Stimulated activated memory B cell treated with anti-CD40 and anti-IgM and Interleukin-4, amounts not matched to agents 10 μg/mL and 1 μg/mL and 100 μg/mL, for 72 hours (primary cell): ENCODE data around the gene LAGE3.

Experiments
- ATAC-seq: fragments of 150-1000 bp; cut with Tn5 transposase; 2 replicates; pipeline ENCODE4 v1.10.0; 2021
- H3K27ac Mint-ChIP-seq: one replicate; pipeline ENCODE4 v1.8.0; 2022; ENCODE audit warnings: mild to moderate bottlenecking, mixed read lengths
- H3K27me3 Mint-ChIP-seq: one replicate; pipeline ENCODE4 v1.8.0; 2022; ENCODE audit warnings: mixed read lengths
- H3K36me3 Mint-ChIP-seq: one replicate; pipeline ENCODE4 v1.8.0; 2022; ENCODE audit warnings: mixed read lengths
- H3K4me1 Mint-ChIP-seq: one replicate; pipeline ENCODE4 v1.8.0; 2022; ENCODE audit warnings: mixed read lengths
- H3K4me3 Mint-ChIP-seq: one replicate; pipeline ENCODE4 v1.8.0; 2022; ENCODE audit warnings: mild to moderate bottlenecking, moderate library complexity, mixed read lengths
- H3K9me3 Mint-ChIP-seq: one replicate; pipeline ENCODE4 v1.8.0; 2022; ENCODE audit warnings: mixed read lengths

LAGE3 gene

DNA sequence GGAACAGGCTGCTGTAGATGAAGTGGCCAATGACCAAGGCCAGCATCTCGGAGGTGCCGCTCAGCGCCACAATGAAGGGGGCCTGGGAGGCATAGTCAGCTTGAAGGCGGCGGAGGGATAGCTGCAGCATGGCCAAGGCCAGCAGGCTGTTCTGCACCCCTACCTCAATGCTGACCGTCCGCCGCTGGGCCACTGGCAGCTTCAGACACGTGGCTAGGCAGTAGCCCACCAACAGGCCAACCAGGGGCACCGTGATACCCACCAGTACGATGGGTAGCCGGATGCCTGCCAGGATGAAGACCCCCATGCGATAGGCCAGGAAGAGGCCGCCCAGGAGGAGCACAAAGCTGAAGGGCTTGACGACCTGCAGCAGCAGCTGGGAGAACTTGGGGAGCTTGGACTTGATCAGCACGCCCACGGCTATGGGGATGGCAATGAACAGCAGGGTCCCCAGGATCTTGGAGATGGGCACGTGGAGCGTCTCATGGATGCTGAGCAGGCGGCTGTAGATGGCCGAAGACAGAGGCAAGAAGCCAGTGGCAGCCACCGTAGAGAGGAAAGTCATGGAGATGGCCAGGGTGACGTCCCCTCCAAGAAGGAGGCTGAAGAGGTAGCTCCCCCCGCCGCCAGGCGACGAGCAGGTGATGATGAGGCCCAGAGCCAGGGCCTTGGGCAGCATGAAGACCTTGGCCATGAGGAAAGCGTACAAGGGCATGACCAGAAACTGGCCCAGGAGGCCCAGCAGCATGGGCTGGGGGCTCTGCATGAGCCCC, 8.6 kb upstream of the LAGE3 start:
- Mint-ChIP-seq H3K36me3 (peaks cover 14% of the 10 kb centered on the region), H3K4me3 (peak overlapping the region; percentile 21), H3K27ac (no peak overlapping the region), H3K27me3 (no peaks in the 10 kb centered on the region), H3K9me3 (no peaks in the 10 kb centered on the region), H3K4me1 (peaks cover 43% of the 10 kb centered on the region)
- no peak for ATAC-seq

GRCh38 chrX:154486396-154487207, 7.5 kb upstream of the LAGE3 start, which contains the start of gene UBL4A:
Gene UBL4A (minus strand): TSS chrX:154486615. CDS start chrX:154486584, 31 bp downstream.
- ATAC-seq: peak; percentile 57
- peak within 1 kb of the TSS; percentile 51 for H3K27ac Mint-ChIP-seq
- no peaks in the 10 kb centered on the region for H3K27me3 Mint-ChIP-seq
- H3K9me3 Mint-ChIP-seq: no peaks in the 10 kb centered on the region
- H3K4me1 Mint-ChIP-seq: peaks cover 54% of the 10 kb centered on the region
- peak within 1 kb of the TSS; percentile 81 for H3K4me3 Mint-ChIP-seq
- peaks cover 14% of the 10 kb centered on the region for H3K36me3 Mint-ChIP-seq

- Mint-ChIP-seq H3K4me1 (peaks cover 50% of the 10 kb centered on the region), H3K36me3 (peaks cover 14% of the 10 kb centered on the region), H3K27ac (no peak overlapping the region), H3K27me3 (no peaks in the 10 kb centered on the region), H3K4me3 (peak overlapping the region; percentile 69), H3K9me3 (no peaks in the 10 kb centered on the region)
- ATAC-seq: no peak
These were observed 6.9 kb upstream of the LAGE3 start for GRCh38 chrX:154486052-154486395.

DNA sequence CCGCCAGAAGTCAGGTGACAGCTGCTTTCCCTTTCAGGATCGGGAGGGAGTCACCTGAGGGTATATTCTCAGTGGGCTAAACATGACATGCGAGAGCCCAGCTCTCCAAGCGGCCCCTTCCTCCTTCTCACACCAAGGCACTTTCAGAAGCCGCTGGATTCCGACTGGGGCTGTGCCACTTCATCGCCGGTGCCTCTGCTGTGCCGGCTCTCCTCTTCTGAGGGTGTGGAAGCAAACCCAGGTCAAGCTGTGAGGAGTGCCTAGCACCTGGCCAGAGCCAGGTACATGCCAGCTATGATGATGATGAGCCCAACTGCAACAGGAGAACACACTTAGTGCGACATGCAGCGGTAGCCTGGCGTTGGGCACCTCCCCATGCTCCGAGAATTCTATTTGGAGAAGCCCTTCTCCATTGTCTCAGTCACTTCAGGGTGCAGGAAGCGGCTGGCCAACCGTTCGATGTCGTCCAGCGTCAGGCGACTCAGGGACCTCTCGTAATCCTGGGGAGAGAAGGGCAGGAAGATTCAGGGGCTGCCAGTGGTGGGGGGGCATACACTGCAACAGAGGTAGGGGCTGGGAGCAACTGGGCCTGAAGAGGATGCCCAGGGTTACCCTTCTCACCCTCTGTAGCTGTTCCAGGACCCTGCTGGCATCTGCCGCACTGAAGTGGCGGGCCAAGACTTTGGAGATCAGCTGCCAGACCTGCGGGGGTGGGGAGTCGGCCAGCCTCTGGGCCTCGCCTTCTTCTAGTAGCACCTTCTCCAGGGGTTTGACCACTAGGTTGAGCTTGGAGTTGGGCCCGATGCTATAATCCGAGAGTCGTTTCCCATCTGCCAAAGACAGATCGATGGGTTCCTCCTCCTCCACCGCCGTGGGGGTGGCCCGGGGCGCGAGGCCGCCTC, 6.3 kb upstream of the LAGE3 start:
- peaks cover 14% of the 10 kb centered on the region for H3K36me3 Mint-ChIP-seq
- peaks cover 49% of the 10 kb centered on the region for H3K4me1 Mint-ChIP-seq
- no peaks in the 10 kb centered on the region for H3K9me3 Mint-ChIP-seq
- no peak overlapping the region for H3K27ac Mint-ChIP-seq
- H3K4me3 Mint-ChIP-seq: peak overlapping the region; percentile 69
- ATAC-seq: no peak
- H3K27me3 Mint-ChIP-seq: no peaks in the 10 kb centered on the region

GRCh38 chrX:154484255-154485149, 5.4 kb upstream of the LAGE3 start:
- no peak overlapping the region for H3K27ac Mint-ChIP-seq
- no peak overlapping the region for H3K4me3 Mint-ChIP-seq

GRCh38 chrX:154483325-154483724, 4.2 kb upstream of the LAGE3 start:
- Mint-ChIP-seq H3K27ac (no peak overlapping the region), H3K9me3 (no peaks in the 10 kb centered on the region), H3K27me3 (no peaks in the 10 kb centered on the region), H3K4me3 (peak overlapping the region; percentile 4), H3K4me1 (peaks cover 42% of the 10 kb centered on the region), H3K36me3 (peaks cover 8% of the 10 kb centered on the region)
- no peak for ATAC-seq

More at GRCh38 chrX:154484255-154485149, 5.4 kb upstream of the LAGE3 start:
- H3K4me1 Mint-ChIP-seq: peaks cover 47% of the 10 kb centered on the region
- no peaks in the 10 kb centered on the region for H3K9me3 Mint-ChIP-seq
- H3K27me3 Mint-ChIP-seq: no peaks in the 10 kb centered on the region
- no peak for ATAC-seq
- H3K36me3 Mint-ChIP-seq: peaks cover 14% of the 10 kb centered on the region

DNA sequence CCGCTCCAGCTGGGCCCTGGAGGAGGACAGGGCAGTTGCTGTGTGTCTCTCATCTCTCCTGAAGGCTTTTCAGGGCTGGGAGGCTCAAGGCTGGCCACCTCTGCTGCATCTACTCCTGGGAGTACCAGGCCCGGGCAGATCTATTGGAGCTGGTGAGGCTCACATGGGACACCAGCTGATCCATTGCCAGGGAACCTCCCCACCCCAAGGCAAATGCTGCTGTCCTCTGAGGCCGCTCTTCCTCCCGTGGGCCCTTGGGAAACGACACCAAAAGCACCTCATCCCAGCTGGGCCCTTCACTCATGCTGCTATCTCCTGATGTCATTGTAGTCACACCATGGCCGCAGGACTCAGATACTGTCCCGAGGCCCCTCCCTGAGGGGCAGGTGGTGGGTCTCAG, 3.7 kb upstream of the LAGE3 start:
- H3K9me3 Mint-ChIP-seq: no peaks in the 10 kb centered on the region
- no peak overlapping the region for H3K27ac Mint-ChIP-seq
- no peak overlapping the region for H3K4me3 Mint-ChIP-seq
- no peaks in the 10 kb centered on the region for H3K27me3 Mint-ChIP-seq
- H3K36me3 Mint-ChIP-seq: peaks cover 3% of the 10 kb centered on the region
- peaks cover 36% of the 10 kb centered on the region for H3K4me1 Mint-ChIP-seq
- no peak for ATAC-seq

DNA sequence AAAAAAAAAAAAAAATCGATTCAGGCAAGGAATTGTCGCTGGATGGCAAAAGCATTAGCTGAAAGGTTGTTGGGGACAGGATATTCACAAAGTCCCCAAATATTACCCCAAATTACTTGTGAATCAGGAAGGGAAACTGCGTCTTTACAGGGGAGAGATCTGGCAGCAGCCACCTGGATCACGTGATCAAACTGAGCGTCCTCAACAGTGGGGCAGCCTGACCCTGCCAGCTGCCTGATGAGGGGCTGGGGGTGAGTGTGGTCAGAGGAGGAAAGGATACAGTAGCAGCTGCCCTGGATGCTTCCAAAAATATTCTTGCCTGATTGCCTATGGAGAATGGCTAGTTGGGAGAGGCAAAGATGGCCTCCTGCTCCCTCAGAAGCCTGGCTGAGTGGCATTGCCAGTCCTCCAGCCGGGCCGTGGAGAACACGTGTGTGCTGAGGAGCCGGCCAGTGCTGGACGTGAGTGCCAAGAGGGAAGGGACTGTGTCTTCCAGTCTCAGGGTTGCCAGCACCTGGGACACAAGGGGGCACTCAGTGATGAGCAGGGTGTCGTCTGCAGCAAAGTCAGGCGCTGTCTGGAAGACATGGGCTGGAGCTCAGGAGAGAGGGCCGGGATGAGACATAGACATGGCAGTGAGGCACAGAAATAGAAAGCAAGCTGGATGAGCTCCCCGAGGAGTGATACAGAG, 3.0 kb upstream of the LAGE3 start:
- Mint-ChIP-seq H3K36me3 (no peaks in the 10 kb centered on the region), H3K27me3 (no peaks in the 10 kb centered on the region), H3K4me3 (no peak overlapping the region), H3K4me1 (peaks cover 31% of the 10 kb centered on the region), H3K9me3 (no peaks in the 10 kb centered on the region), H3K27ac (peak overlapping the region; percentile 46)
- no peak for ATAC-seq

GRCh38 chrX:154481195-154481594, 2.1 kb upstream of the LAGE3 start:
- Mint-ChIP-seq H3K27ac (no peak overlapping the region), H3K4me1 (peaks cover 29% of the 10 kb centered on the region), H3K4me3 (no peak overlapping the region), H3K9me3 (no peaks in the 10 kb centered on the region), H3K36me3 (no peaks in the 10 kb centered on the region), H3K27me3 (no peaks in the 10 kb centered on the region)
- no peak for ATAC-seq

- no peaks in the 10 kb centered on the region for H3K9me3 Mint-ChIP-seq
- no peaks in the 10 kb centered on the region for H3K27me3 Mint-ChIP-seq
- ATAC-seq: no peak
- peaks cover 15% of the 10 kb centered on the region for H3K36me3 Mint-ChIP-seq
- H3K27ac Mint-ChIP-seq: peak overlapping the region; percentile 95
- peak overlapping the region; percentile 85 for H3K4me3 Mint-ChIP-seq
- H3K4me1 Mint-ChIP-seq: peaks cover 22% of the 10 kb centered on the region
These were observed 1.1 kb downstream of the LAGE3 start for GRCh38 chrX:154477891-154478477.

DNA sequence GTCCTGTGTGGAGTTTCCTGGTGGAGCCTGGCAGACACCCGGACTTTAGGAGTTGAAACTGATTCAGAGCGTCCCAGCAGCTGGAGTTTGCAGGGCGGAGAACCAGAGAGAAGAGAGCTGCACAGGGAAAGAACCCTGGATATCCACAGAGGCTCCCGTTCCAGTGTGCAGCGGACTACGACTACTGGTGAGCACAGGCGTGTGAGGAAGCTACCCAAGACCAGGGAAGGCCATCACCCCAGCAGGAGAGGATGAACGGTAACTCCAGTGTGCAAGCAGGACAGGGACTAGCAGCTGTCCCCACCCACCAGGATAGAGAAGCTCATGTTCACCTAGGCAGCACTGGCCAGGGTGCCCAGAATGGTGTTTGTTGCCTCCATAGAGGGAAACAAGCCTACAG, 2.3 kb downstream of the LAGE3 start:
- peaks cover 12% of the 10 kb centered on the region for H3K4me1 Mint-ChIP-seq
- no peak for ATAC-seq
- H3K27ac Mint-ChIP-seq: no peak overlapping the region
- no peaks in the 10 kb centered on the region for H3K9me3 Mint-ChIP-seq
- H3K27me3 Mint-ChIP-seq: no peaks in the 10 kb centered on the region
- H3K36me3 Mint-ChIP-seq: peaks cover 24% of the 10 kb centered on the region
- H3K4me3 Mint-ChIP-seq: no peak overlapping the region

- H3K9me3 Mint-ChIP-seq: no peaks in the 10 kb centered on the region
- H3K36me3 Mint-ChIP-seq: peaks cover 39% of the 10 kb centered on the region
- H3K27me3 Mint-ChIP-seq: no peaks in the 10 kb centered on the region
- no peaks in the 10 kb centered on the region for H3K4me1 Mint-ChIP-seq
- no peak overlapping the region for H3K4me3 Mint-ChIP-seq
- ATAC-seq: no peak
- H3K27ac Mint-ChIP-seq: peak overlapping the region; percentile 31
These were observed 5.4 kb downstream of the LAGE3 start for GRCh38 chrX:154473683-154474082.

DNA sequence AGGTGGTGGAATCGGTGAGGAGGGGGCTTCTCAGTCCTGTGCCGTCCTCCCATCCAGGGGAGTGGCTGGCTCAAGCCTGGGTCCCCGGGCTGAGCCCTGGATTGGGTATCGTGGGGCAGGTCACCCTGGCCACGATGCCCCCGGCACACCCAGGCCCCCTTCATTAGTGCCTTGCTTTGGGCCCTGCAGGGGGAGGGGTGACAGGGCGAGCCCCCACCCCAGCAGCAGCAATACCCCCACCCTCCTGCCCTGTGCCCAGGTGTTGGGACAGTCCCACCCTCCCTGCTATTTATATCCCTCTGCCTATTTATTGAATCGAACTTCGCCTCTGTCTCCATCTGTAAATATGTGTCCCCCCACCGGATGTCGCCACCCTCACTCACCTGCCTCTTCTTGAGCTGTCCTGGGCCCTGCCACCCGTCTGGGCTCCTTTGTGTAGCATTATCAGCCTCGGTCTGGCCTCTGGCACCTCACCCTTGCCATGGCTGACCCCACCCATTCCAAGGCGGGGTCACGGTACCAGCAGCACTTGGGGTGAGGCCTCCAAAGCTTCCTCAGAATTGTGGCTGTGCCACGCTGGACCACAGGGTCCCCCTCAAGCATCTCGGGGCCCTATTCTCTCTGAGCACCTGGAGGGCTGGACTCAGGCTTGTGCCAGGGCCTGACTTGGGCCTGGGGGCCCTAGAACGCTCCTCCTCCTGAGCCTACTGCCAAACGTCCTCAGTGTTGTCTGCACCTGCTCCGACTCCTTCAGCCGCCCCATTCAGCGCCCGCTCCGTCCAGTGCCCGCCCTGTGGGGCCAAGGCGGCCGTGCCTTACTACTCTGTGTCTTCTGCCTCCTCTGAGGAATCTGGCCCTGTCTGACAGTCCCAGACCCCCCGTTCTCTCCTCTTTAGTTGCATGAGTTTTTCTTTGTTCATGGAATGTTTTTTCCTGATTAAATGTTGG, 6.1 kb downstream of the LAGE3 start:
- no peaks in the 10 kb centered on the region for H3K9me3 Mint-ChIP-seq
- ATAC-seq: no peak
- no peak overlapping the region for H3K4me3 Mint-ChIP-seq
- H3K27ac Mint-ChIP-seq: peak overlapping the region; percentile 31
- H3K27me3 Mint-ChIP-seq: no peaks in the 10 kb centered on the region
- H3K4me1 Mint-ChIP-seq: no peaks in the 10 kb centered on the region
- H3K36me3 Mint-ChIP-seq: peaks cover 39% of the 10 kb centered on the region
